Urinary bladder (tissue), 4 donors: ENCODE results near the gene CTNNA2. TPM values are rescaled to one million over a fixed set of nuclear protein-coding genes. Genes with fewer than 3 reads are reported as not detected.

ENCODE experiments used
- DNase-seq: peaks from one replicate; pipeline ENCODE4 v3.0.0-alpha.2; 2015; ENCODE audit errors: extremely low spot score
- H3K27ac ChIP-seq: one replicate; pipeline ENCODE4 v1.5.1; 2013; ENCODE audit warnings: low read depth, mild to moderate bottlenecking, moderate library complexity
- H3K36me3 ChIP-seq: one replicate; pipeline ENCODE4 v1.6.1; 2013; ENCODE audit warnings: mild to moderate bottlenecking, moderate library complexity; ENCODE audit not compliant: insufficient read depth
- H3K4me1 ChIP-seq: one replicate; pipeline ENCODE4 v1.6.1; 2013; ENCODE audit warnings: mild to moderate bottlenecking, moderate library complexity; ENCODE audit not compliant: insufficient read depth
- H3K4me3 ChIP-seq: one replicate; pipeline ENCODE4 v1.5.1; 2013; ENCODE audit warnings: low read depth, low read length
- WGBS: extraction: QIAGEN DNeasy Blood & Tissue Kit; methylation state at CpG from one replicate; pipeline ENCODE4 v1.1.7; 2013; 5-methylcytosine and 5-hydroxymethylcytosine counted together
- polyA plus RNA-seq: library from polyadenylated mRNA; stranded (reverse); fragments of 200-250 nt; gene quantifications from one replicate; pipeline ENCODE4 v1.2.3, GENCODE V29; 2013
- total RNA-seq: library from RNA; depleted of rRNA; stranded (reverse); fragments of >200 nt; gene quantifications from one replicate; pipeline ENCODE4 v1.2.3, GENCODE V29; 2014
- donor health status: healthy with polysubstance abuse.
- donor health status: healthy.

Gene CTNNA2
- total and polyA plus RNA-seq, 2 donors = 1.9 to 14.0 TPM

- DNase-seq = no peak
- H3K4me1 ChIP-seq = no peaks in the 10 kb centered on the region
- no peak overlapping the region for H3K4me3 ChIP-seq
- H3K36me3 ChIP-seq = no peaks in the 10 kb centered on the region
- 36% methylated on average over 5 of the region's 5 CpGs for WGBS
- no peak overlapping the region for H3K27ac ChIP-seq
Observed at GRCh38 chr2:79964966-79965365, 452.1 kb downstream of the CTNNA2 start.

GRCh38 chr2:79966369-79966768, 453.5 kb downstream of the CTNNA2 start:
- 71% methylated on average over 5 of the region's 5 CpGs for WGBS
- Histone ChIP-seq H3K4me1 (no peaks in the 10 kb centered on the region), H3K4me3 (no peak overlapping the region), H3K27ac (no peak overlapping the region), H3K36me3 (no peaks in the 10 kb centered on the region)
- DNase-seq = no peak

- H3K4me3 ChIP-seq = no peak overlapping the region
Observed at GRCh38 chr2:79966882-79967281, 454.0 kb downstream of the CTNNA2 start.

GRCh38 chr2:79971807-79972206, 459.0 kb downstream of the CTNNA2 start:
- Histone ChIP-seq H3K36me3 (no peaks in the 10 kb centered on the region), H3K4me1 (no peaks in the 10 kb centered on the region), H3K4me3 (no peak overlapping the region), H3K27ac (no peak overlapping the region)
- DNase-seq = no peak
- WGBS = 86% methylated on average over 2 of the region's 2 CpGs

More at GRCh38 chr2:79966882-79967281, 454.0 kb downstream of the CTNNA2 start:
- H3K27ac ChIP-seq = no peak overlapping the region
- no peaks in the 10 kb centered on the region for H3K4me1 ChIP-seq
- DNase-seq = no peak
- WGBS = 58% methylated on average over 6 of the region's 6 CpGs
- H3K36me3 ChIP-seq = no peaks in the 10 kb centered on the region

GRCh38 chr2:79972661-79973060, 459.8 kb downstream of the CTNNA2 start:
- Histone ChIP-seq H3K4me1 (no peaks in the 10 kb centered on the region), H3K36me3 (no peaks in the 10 kb centered on the region), H3K27ac (no peak overlapping the region), H3K4me3 (no peak overlapping the region)
- DNase-seq = no peak
- 41% methylated on average over 4 of the region's 4 CpGs for WGBS

GRCh38 chr2:79975791-79976565, 463.1 kb downstream of the CTNNA2 start:
- Histone ChIP-seq H3K27ac (no peak overlapping the region), H3K36me3 (no peaks in the 10 kb centered on the region), H3K4me3 (no peak overlapping the region), H3K4me1 (no peaks in the 10 kb centered on the region)
- 69% methylated on average over 6 of the region's 6 CpGs for WGBS
- DNase-seq = no peak

- Histone ChIP-seq H3K27ac (no peak overlapping the region), H3K4me1 (no peaks in the 10 kb centered on the region), H3K4me3 (no peak overlapping the region), H3K36me3 (no peaks in the 10 kb centered on the region)
- WGBS = 84% methylated on average over 2 of the region's 2 CpGs
- DNase-seq = no peak
Observed at GRCh38 chr2:79977792-79978191, 464.9 kb downstream of the CTNNA2 start.

GRCh38 chr2:79980116-79980515, 467.3 kb downstream of the CTNNA2 start:
- no peaks in the 10 kb centered on the region for H3K36me3 ChIP-seq
- no peaks in the 10 kb centered on the region for H3K4me1 ChIP-seq
- DNase-seq = no peak
- no peak overlapping the region for H3K4me3 ChIP-seq
- H3K27ac ChIP-seq = no peak overlapping the region
- 64% methylated on average over 1 of the region's 1 CpG for WGBS

- Histone ChIP-seq H3K36me3 (no peaks in the 10 kb centered on the region), H3K4me3 (no peak overlapping the region), H3K4me1 (no peaks in the 10 kb centered on the region), H3K27ac (no peak overlapping the region)
- WGBS = 75% methylated on average over 5 of the region's 5 CpGs
- DNase-seq = no peak
Observed at GRCh38 chr2:79980816-79981215, 468.0 kb downstream of the CTNNA2 start.

GRCh38 chr2:79981316-79981715, 468.5 kb downstream of the CTNNA2 start:
- no peaks in the 10 kb centered on the region for H3K36me3 ChIP-seq
- 82% methylated on average over 3 of the region's 3 CpGs for WGBS
- no peak overlapping the region for H3K27ac ChIP-seq
- DNase-seq = no peak
- no peak overlapping the region for H3K4me3 ChIP-seq
- H3K4me1 ChIP-seq = no peaks in the 10 kb centered on the region

GRCh38 chr2:79982445-79982844, 469.6 kb downstream of the CTNNA2 start:
- no peak overlapping the region for H3K27ac ChIP-seq
- DNase-seq = no peak
- no peaks in the 10 kb centered on the region for H3K36me3 ChIP-seq
- no peak overlapping the region for H3K4me3 ChIP-seq
- no peaks in the 10 kb centered on the region for H3K4me1 ChIP-seq
- 78% methylated on average over 4 of the region's 4 CpGs for WGBS

- Histone ChIP-seq H3K4me3 (no peak overlapping the region), H3K27ac (no peak overlapping the region), H3K36me3 (no peaks in the 10 kb centered on the region), H3K4me1 (no peaks in the 10 kb centered on the region)
- DNase-seq = no peak
- 73% methylated on average over 1 of the region's 1 CpG for WGBS
Observed at GRCh38 chr2:79984476-79984875, 471.6 kb downstream of the CTNNA2 start.

GRCh38 chr2:79985145-79985544, 472.3 kb downstream of the CTNNA2 start:
- no peak for DNase-seq
- 85% methylated on average over 3 of the region's 3 CpGs for WGBS
- H3K27ac ChIP-seq = no peak overlapping the region
- H3K4me1 ChIP-seq = no peaks in the 10 kb centered on the region
- H3K4me3 ChIP-seq = no peak overlapping the region
- no peaks in the 10 kb centered on the region for H3K36me3 ChIP-seq

GRCh38 chr2:79985571-79985970, 472.7 kb downstream of the CTNNA2 start:
- Histone ChIP-seq H3K27ac (no peak overlapping the region), H3K4me3 (no peak overlapping the region), H3K36me3 (no peaks in the 10 kb centered on the region), H3K4me1 (no peaks in the 10 kb centered on the region)
- 79% methylated on average over 2 of the region's 2 CpGs for whole genome bisulfite sequencing
- DNase-seq = no peak
